ENCODE measurements around the gene IMMP2L. TPM values are rescaled to one million over a fixed set of nuclear protein-coding genes. Genes with fewer than 3 reads are reported as not detected.

The IMMP2L gene
- total and polyA plus RNA-seq, 2 of the 13 experiments (the other 11 are each of a cell fraction or from before 2014, with no cell fraction given), result 7.8 to 16.9 TPM

DNA sequence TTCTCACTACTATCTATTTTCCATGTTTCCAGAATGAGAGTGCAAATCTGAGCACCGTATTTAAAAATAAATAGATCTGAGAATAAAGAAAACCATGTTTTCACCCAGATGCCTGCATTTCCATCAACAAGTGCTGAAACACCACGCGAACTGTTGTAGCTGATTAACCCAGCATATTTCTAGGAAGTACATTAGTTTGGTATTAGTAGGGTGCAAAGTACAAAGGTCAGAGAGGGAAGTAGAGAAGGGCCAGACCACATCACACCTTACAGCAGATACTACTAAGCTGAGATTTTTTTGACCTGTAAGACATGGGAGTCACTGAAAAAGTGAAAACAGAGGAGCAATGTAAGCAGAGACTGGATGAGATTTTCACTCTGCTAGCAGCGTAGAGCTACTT is 181.3 kb downstream of the IMMP2L start (continued):
- TF ChIP-seq, protein P1, sequence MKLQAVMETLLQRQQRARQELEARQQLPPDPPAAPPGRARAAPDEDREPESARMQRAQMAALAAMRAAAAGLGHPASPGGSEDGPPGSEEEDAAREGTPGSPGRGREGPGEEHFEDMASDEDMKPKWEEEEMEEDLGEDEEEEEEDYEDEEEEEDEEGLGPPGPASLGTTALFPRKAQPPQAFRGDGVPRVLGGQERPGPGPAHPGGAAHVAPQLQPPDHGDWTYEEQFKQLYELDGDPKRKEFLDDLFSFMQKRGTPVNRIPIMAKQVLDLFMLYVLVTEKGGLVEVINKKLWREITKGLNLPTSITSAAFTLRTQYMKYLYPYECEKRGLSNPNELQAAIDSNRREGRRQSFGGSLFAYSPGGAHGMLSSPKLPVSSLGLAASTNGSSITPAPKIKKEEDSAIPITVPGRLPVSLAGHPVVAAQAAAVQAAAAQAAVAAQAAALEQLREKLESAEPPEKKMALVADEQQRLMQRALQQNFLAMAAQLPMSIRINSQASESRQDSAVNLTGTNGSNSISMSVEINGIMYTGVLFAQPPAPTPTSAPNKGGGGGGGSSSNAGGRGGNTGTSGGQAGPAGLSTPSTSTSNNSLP (IDR thresholded peaks at IDR 0.05; ENCODE audit: low read depth, low read length), result peak; percentile 36; the same call in 1 of the 2 replicates
- TF ChIP-seq SRSF1 (optimal IDR thresholded peaks at IDR 0.05; ENCODE audit: low read depth, low read length), result no peak
- TF ChIP-seq CEBPB (IDR thresholded peaks at IDR 0.05; ENCODE audit: borderline replicate concordance, low read depth, low read length), result no peak
- peak; percentile 55 to 83; a peak in 3 of 4 replicates for TF ChIP-seq NR2F1 (CRISPR knock-in tag; IDR thresholded peaks at IDR 0.05)
- TF ChIP-seq ZNF614 (CRISPR knock-in tag; IDR thresholded peaks at IDR 0.05; ENCODE audit: borderline replicate concordance), result 0 out of 2 replicates have a peak, but pooled peaks have one; percentile 37
- TF ChIP-seq POGZ (CRISPR knock-in tag; IDR thresholded peaks at IDR 0.05), result peak; percentile 46; the same call in 1 of the 2 replicates
- TF ChIP-seq ELF3 (CRISPR knock-in tag; IDR thresholded peaks at IDR 0.05), result 0 out of 2 replicates have a peak, but pooled peaks have one; percentile 49
- peak; percentile 19; the same call in 1 of the 2 replicates for TF ChIP-seq SOX5 (CRISPR knock-in tag; IDR thresholded peaks at IDR 0.05; ENCODE audit: borderline replicate concordance)
- TF ChIP-seq KDM3A (CRISPR knock-in tag; IDR thresholded peaks at IDR 0.05; ENCODE audit: low read depth), result no peak
- TF ChIP-seq HNF4A (CRISPR knock-in tag; IDR thresholded peaks at IDR 0.05), result peak; percentile 92
- TF ChIP-seq TBX3 (IDR thresholded peaks at IDR 0.05; ENCODE audit: borderline replicate concordance), result peak; percentile 60; the same call in 1 of the 2 replicates
- peak; percentile 57; the same call in 1 of the 2 replicates for TF ChIP-seq KDM6A (CRISPR knock-in tag; IDR thresholded peaks at IDR 0.05; ENCODE audit: low read depth)
- TF ChIP-seq, protein P2, sequence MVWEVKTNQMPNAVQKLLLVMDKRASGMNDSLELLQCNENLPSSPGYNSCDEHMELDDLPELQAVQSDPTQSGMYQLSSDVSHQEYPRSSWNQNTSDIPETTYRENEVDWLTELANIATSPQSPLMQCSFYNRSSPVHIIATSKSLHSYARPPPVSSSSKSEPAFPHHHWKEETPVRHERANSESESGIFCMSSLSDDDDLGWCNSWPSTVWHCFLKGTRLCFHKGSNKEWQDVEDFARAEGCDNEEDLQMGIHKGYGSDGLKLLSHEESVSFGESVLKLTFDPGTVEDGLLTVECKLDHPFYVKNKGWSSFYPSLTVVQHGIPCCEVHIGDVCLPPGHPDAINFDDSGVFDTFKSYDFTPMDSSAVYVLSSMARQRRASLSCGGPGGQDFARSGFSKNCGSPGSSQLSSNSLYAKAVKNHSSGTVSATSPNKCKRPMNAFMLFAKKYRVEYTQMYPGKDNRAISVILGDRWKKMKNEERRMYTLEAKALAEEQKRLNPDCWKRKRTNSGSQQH (CRISPR knock-in tag; IDR thresholded peaks at IDR 0.05; ENCODE audit: low read depth), result 0 out of 2 replicates have a peak, but pooled peaks have one; percentile 26
- TF ChIP-seq ZNF556 (CRISPR knock-in tag; IDR thresholded peaks at IDR 0.05; ENCODE audit: borderline replicate concordance), result no peak
- TF ChIP-seq, protein P3, sequence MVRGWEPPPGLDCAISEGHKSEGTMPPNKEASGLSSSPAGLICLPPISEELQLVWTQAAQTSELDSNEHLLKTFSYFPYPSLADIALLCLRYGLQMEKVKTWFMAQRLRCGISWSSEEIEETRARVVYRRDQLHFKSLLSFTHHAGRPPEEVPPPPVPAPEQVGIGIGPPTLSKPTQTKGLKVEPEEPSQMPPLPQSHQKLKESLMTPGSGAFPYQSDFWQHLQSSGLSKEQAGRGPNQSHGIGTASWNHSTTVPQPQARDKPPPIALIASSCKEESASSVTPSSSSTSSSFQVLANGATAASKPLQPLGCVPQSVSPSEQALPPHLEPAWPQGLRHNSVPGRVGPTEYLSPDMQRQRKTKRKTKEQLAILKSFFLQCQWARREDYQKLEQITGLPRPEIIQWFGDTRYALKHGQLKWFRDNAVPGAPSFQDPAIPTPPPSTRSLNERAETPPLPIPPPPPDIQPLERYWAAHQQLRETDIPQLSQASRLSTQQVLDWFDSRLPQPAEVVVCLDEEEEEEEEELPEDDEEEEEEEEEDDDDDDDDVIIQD (CRISPR knock-in tag; IDR thresholded peaks at IDR 0.05; ENCODE audit: low read depth), result peak; percentile 91; the same call in 1 of the 2 replicates
- no peak for TF ChIP-seq ZNF737 (CRISPR knock-in tag; IDR thresholded peaks at IDR 0.05; ENCODE audit: borderline replicate concordance)
- no peak for TF ChIP-seq CREB1 (IDR thresholded peaks at IDR 0.05)
- TF ChIP-seq CREB1 (CRISPR knock-in tag; IDR thresholded peaks at IDR 0.05), result 0 out of 2 replicates have a peak, but pooled peaks have one; percentile 20
- TF ChIP-seq ARNT (IDR thresholded peaks at IDR 0.05), result no peak
- peak in 1 of 2 experiments; percentile 36; a peak in 1 of 4 replicates for TF ChIP-seq EP300 (IDR thresholded peaks at IDR 0.05; ENCODE audit: low read depth in 2 of 2, low read length in 2 of 2)
- TF ChIP-seq EP300 (CRISPR knock-in tag; IDR thresholded peaks at IDR 0.05; ENCODE audit: borderline replicate concordance), result no peak
- TF ChIP-seq KDM1A (CRISPR knock-in tag; IDR thresholded peaks at IDR 0.05), result 0 out of 2 replicates have a peak, but pooled peaks have one; percentile 26
- peak; percentile 78 for TF ChIP-seq HNF4G (IDR thresholded peaks at IDR 0.05; ENCODE audit: borderline replicate concordance, low read depth, low read length)
- no peak for TF ChIP-seq HNF4G (CRISPR knock-in tag; IDR thresholded peaks at IDR 0.05; ENCODE audit: borderline replicate concordance, low read depth)
- TF ChIP-seq, protein P4, sequence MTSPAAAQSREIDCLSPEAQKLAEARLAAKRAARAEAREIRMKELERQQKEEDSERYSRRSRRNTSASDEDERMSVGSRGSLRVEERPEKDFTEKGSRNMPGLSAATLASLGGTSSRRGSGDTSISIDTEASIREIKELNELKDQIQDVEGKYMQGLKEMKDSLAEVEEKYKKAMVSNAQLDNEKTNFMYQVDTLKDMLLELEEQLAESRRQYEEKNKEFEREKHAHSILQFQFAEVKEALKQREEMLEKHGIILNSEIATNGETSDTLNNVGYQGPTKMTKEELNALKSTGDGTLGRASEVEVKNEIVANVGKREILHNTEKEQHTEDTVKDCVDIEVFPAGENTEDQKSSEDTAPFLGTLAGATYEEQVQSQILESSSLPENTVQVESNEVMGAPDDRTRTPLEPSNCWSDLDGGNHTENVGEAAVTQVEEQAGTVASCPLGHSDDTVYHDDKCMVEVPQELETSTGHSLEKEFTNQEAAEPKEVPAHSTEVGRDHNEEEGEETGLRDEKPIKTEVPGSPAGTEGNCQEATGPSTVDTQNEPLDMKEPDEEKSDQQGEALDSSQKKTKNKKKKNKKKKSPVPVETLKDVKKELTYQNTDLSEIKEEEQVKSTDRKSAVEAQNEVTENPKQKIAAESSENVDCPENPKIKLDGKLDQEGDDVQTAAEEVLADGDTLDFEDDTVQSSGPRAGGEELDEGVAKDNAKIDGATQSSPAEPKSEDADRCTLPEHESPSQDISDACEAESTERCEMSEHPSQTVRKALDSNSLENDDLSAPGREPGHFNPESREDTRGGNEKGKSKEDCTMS (CRISPR knock-in tag; conservative IDR thresholded peaks at IDR 0.05), result no peak

Measured in HepG2 (cell line).